Activated naive CD4-positive, alpha-beta T cell treated with anti-CD3 and anti-CD28 coated beads, Interleukin-2, amount 50 U/mL, for 24 hours (primary cell): ENCODE measurements around the gene TBC1D17.

Experiments used
- H3K27ac Mint-ChIP-seq: one replicate; pipeline ENCODE4 v1.8.0; 2021; ENCODE audit warnings: mild to moderate bottlenecking, mixed read lengths
- H3K27me3 Mint-ChIP-seq: one replicate; pipeline ENCODE4 v1.8.0; 2021; ENCODE audit warnings: mixed read lengths
- H3K36me3 Mint-ChIP-seq: one replicate; pipeline ENCODE4 v1.8.0; 2021; ENCODE audit warnings: mixed read lengths
- H3K4me1 Mint-ChIP-seq: one replicate; pipeline ENCODE4 v1.8.0; 2021; ENCODE audit warnings: mixed read lengths
- H3K4me3 Mint-ChIP-seq: one replicate; pipeline ENCODE4 v1.8.0; 2021; ENCODE audit warnings: mild to moderate bottlenecking, mixed read lengths
- H3K9me3 Mint-ChIP-seq: one replicate; pipeline ENCODE4 v1.8.0; 2021; ENCODE audit warnings: mixed read lengths

The TBC1D17 gene

GRCh38 chr19:49888510-49888824, 11.0 kb downstream of the TBC1D17 start:
- H3K36me3 Mint-ChIP-seq: peaks cover 2% of the 10 kb centered on the region
- peaks cover 3% of the 10 kb centered on the region for H3K4me1 Mint-ChIP-seq
- H3K9me3 Mint-ChIP-seq: no peaks in the 10 kb centered on the region
- H3K4me3 Mint-ChIP-seq: no peak overlapping the region
- H3K27ac Mint-ChIP-seq: no peak overlapping the region
- no peaks in the 10 kb centered on the region for H3K27me3 Mint-ChIP-seq

- peaks cover 3% of the 10 kb centered on the region for H3K4me1 Mint-ChIP-seq
- no peak overlapping the region for H3K27ac Mint-ChIP-seq
- H3K36me3 Mint-ChIP-seq: peaks cover 2% of the 10 kb centered on the region
- no peaks in the 10 kb centered on the region for H3K9me3 Mint-ChIP-seq
- H3K4me3 Mint-ChIP-seq: peak overlapping the region; percentile 3
- no peaks in the 10 kb centered on the region for H3K27me3 Mint-ChIP-seq
Observed at GRCh38 chr19:49889038-49889686, 11.7 kb downstream of the TBC1D17 start.

GRCh38 chr19:49889687-49890348, 12.3 kb downstream of the TBC1D17 start:
- H3K4me3 Mint-ChIP-seq: peak overlapping the region; percentile 79

DNA sequence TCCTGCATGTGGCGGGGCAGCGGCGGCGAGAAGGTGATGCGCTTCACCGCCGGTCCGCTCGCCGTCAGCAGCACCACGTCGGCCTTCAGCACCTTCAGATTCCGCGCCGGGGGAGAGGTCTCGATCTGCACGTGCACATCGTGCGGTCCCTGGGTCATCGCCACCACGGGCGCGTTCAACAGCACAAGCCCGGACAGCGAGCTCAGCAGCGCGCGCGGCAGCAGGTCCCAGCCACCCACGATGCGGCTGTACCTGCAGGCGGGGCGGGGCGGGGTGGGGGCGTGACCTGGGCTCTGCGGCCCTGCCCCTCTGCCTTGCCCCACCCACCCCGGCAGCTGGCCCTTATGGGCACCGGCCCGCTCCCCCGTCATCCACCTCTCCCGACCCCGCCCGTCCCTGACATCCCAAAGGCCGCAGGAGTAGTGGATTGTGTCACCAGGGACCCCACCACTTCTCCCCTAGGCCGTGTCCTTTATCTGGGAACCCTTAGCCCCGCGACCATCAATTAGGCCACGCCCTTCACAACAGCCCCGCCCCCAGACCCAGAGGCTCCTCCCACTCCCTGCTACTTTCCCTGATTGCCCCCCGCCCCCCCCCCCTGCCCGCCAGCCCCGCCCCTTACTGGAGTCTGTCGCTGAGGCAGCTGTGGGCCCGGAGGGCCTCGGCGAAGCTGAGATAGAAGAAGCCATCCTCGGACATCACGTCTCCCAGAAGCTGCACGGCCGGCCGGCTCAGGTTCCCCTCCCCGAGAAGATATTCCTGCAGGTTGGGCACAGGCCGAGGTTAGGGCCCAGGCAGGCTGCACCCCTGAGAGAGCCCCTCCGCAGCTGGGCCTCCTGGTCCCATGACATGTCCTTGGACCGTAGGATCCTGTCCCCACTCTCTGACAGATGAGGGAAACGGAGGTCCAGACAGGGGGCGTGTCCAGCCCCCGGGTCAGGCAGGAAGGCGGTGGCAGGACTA, 13.1 kb downstream of the TBC1D17 start:
- Mint-ChIP-seq H3K4me3 (peak overlapping the region; percentile 79), H3K27me3 (no peaks in the 10 kb centered on the region), H3K27ac (peak overlapping the region; percentile 65), H3K36me3 (no peaks in the 10 kb centered on the region), H3K9me3 (no peaks in the 10 kb centered on the region), H3K4me1 (peaks cover 3% of the 10 kb centered on the region)

More at GRCh38 chr19:49889687-49890348, 12.3 kb downstream of the TBC1D17 start:
- Mint-ChIP-seq H3K36me3 (no peaks in the 10 kb centered on the region), H3K27me3 (no peaks in the 10 kb centered on the region), H3K27ac (peak overlapping the region; percentile 65), H3K9me3 (no peaks in the 10 kb centered on the region), H3K4me1 (peaks cover 3% of the 10 kb centered on the region)

DNA sequence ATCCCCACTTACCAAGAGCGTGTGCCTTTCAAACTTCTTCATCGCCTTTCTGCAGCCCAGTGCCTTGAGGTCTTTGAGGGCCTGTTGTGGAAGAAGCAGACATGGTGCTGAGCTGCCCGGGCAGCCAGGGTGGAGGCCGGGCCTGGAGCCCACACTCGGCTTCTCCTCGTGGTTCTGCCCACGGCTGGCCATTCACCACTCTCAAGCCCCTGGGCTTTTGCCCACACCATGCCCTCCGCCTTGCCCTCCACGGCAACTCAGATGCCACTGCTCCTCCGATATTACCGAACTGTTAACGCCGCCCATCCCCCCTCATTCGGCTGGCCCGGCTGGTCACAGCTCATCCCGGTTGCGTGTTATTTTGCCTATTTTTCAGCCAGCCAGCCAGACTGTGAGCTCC, 13.9 kb downstream of the TBC1D17 start:
- no peak overlapping the region for H3K27ac Mint-ChIP-seq
- H3K27me3 Mint-ChIP-seq: no peaks in the 10 kb centered on the region
- no peak overlapping the region for H3K4me3 Mint-ChIP-seq
- H3K9me3 Mint-ChIP-seq: no peaks in the 10 kb centered on the region
- no peaks in the 10 kb centered on the region for H3K36me3 Mint-ChIP-seq
- H3K4me1 Mint-ChIP-seq: peaks cover 8% of the 10 kb centered on the region

DNA sequence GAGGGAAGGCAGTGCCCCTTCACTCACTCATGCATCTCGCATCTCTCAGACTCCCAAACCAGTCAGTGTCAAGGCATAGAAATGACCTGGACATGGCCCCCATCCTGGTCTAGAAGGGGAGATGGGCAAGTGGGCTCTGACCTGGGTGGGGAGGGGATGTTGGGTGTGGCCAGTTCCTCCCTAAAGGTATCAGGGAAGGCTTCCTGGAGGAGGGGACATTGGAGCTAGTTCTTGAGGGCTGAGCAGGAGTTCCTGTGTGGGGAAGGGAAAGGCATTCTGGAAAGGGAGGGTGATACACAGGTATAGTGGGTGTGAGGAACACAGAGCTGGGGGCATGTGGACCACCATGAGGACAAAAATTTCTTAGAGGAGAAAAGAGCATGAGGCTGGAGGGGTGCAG, 15.2 kb downstream of the TBC1D17 start:
- Mint-ChIP-seq H3K9me3 (no peaks in the 10 kb centered on the region), H3K4me1 (peaks cover 21% of the 10 kb centered on the region), H3K27me3 (no peaks in the 10 kb centered on the region), H3K36me3 (no peaks in the 10 kb centered on the region), H3K4me3 (no peak overlapping the region), H3K27ac (no peak overlapping the region)

GRCh38 chr19:49894011-49894664, 16.6 kb downstream of the TBC1D17 start:
- H3K27me3 Mint-ChIP-seq: no peaks in the 10 kb centered on the region
- H3K9me3 Mint-ChIP-seq: no peaks in the 10 kb centered on the region
- peaks cover 24% of the 10 kb centered on the region for H3K4me1 Mint-ChIP-seq
- no peak overlapping the region for H3K27ac Mint-ChIP-seq
- no peak overlapping the region for H3K4me3 Mint-ChIP-seq
- H3K36me3 Mint-ChIP-seq: no peaks in the 10 kb centered on the region

DNA sequence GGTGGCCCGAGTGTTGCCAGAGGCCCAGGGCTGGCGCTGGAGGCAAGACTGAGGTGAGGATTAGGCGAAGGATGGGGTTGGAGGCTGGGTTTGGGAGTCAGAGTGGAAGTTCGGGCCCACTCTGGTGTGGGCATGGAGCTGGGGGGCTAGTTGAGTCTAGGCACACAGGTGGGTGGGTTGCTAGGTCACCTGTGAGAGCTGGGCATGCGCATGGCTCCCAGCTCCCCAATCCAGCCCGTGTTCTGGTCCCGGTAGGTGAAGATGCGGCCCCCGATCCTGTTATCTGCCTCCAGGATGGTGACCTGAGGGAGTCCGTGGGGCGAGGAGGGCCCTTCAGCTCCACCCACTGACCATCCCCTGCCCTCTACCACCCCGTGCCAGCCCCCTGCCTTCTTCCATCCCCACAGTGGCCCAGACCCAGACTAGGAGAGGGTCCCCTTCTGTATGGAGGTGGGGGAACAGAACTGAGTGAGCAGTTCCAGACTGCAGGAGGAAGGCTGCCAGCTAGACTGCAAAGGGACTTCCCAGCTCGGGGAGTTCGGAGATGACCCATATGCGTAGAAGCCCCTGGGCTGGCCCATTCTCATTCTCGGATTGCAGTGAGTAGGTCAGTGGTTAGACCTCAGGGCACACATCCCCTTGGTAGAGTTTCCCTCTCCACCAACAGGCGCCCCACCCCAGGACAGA, 17.5 kb downstream of the TBC1D17 start:
- Mint-ChIP-seq H3K9me3 (no peaks in the 10 kb centered on the region), H3K27me3 (no peaks in the 10 kb centered on the region), H3K4me1 (peaks cover 24% of the 10 kb centered on the region), H3K27ac (no peak overlapping the region), H3K4me3 (no peak overlapping the region), H3K36me3 (no peaks in the 10 kb centered on the region)

DNA sequence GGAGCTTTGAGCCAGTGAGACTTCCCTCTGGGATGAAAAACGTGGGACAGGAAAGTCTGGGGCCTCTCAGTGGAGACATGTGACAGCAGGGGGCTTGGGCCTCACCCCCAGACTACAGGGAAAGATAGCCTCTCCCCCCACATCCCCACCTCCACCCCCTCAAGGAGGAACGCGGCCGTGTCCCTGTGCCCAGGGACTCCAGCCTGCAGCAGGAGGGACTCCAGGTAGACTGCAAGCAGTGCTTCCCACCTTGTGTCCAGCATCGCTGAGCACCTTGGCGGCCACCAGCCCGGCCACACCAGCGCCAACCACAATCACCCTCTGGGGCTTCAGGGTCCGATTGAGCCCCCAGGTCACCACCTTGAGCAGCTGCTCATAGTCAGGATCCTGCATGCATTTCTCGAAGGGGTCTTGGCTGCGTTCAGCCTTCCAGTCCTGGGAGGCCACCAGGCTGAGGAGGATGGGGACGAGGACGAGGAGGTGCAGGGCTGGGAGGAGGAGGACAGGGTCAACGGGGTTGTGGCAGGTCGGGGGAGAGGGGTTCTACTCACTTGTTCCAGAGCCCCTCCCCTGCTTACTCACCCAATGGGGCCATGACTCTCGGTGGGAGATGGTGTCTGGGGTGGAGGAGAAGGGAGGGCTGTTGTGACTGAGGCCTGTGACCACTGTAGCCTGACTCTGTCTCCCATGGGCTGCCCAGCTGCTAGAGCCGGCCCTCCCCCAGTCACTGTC, 18.2 kb downstream of the TBC1D17 start:
- Mint-ChIP-seq H3K9me3 (no peaks in the 10 kb centered on the region), H3K4me1 (peaks cover 21% of the 10 kb centered on the region), H3K27me3 (no peaks in the 10 kb centered on the region), H3K27ac (no peak overlapping the region), H3K36me3 (no peaks in the 10 kb centered on the region), H3K4me3 (no peak overlapping the region)

GRCh38 chr19:49896863-49897621, 19.5 kb downstream of the TBC1D17 start, which contains the start of gene IL4I1:
Gene IL4I1, minus strand, starts transcription at chr19:49896887. Its CDS starts 727 bp downstream, at chr19:49896160.
- Mint-ChIP-seq H3K9me3 (no peaks in the 10 kb centered on the region), H3K36me3 (no peaks in the 10 kb centered on the region), H3K27me3 (no peaks in the 10 kb centered on the region), H3K4me1 (peaks cover 21% of the 10 kb centered on the region), H3K27ac (peak within 1 kb of the TSS; percentile 85), H3K4me3 (peak within 1 kb of the TSS; percentile 72)

DNA sequence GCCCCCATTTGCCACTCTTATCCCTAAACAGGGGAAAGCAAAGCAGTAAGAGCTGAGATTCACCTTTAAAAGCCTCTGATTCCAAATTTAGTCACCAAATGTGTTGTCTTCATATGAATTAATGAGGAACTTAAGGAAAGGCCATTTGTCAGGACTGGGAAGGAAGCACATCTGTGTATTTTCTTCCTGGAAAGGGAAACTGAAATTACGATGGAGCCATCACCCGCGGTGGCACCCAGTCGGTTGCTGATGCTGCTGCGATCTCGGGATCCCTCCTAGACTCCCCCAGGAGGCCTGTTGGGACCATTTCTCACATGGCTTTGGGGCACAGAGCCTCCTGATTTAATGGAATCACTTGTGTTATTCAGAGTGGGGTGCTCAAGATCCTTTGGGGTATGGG, 26.6 kb downstream of the TBC1D17 start:
- Mint-ChIP-seq H3K4me1 (peaks cover 7% of the 10 kb centered on the region), H3K4me3 (no peak overlapping the region), H3K9me3 (no peaks in the 10 kb centered on the region), H3K36me3 (peaks cover 2% of the 10 kb centered on the region), H3K27me3 (no peaks in the 10 kb centered on the region), H3K27ac (peak overlapping the region; percentile 14)

GRCh38 chr19:49906879-49907564, 29.5 kb downstream of the TBC1D17 start:
- Mint-ChIP-seq H3K4me1 (peaks cover 19% of the 10 kb centered on the region), H3K27ac (peak overlapping the region; percentile 72), H3K9me3 (no peaks in the 10 kb centered on the region), H3K36me3 (peaks cover 2% of the 10 kb centered on the region), H3K4me3 (no peak overlapping the region), H3K27me3 (no peaks in the 10 kb centered on the region)

- no peaks in the 10 kb centered on the region for H3K27me3 Mint-ChIP-seq
- no peak overlapping the region for H3K4me3 Mint-ChIP-seq
- H3K36me3 Mint-ChIP-seq: peaks cover 2% of the 10 kb centered on the region
- no peak overlapping the region for H3K27ac Mint-ChIP-seq
- peaks cover 23% of the 10 kb centered on the region for H3K4me1 Mint-ChIP-seq
- H3K9me3 Mint-ChIP-seq: no peaks in the 10 kb centered on the region
Observed at GRCh38 chr19:49907745-49908446, 30.4 kb downstream of the TBC1D17 start.
